ENCODE data around the gene BRIP1.

BRIP1 gene

DNA sequence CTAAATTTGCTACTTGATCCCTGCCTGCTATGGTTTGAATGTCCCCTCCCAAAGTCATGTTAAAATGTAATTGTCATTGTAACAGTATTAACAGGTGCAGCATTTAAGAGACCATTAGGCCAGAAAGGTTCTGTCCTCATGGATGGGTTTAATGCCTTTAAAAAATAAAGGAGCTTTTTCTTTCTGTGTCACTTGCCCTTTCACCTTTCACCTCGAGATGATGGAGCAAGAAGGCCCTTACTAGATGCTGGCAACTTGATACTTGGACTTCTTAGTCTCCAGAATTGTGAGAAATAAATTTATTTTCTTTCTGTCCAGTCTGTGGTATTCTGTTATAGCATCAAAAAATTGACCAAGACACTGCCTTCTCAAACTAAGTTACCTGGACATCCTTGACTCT is 98.5 kb downstream of the BRIP1 start:
- DNase-seq (ENCODE audit: extremely low read depth in 1 of 2, low read depth in 1 of 2): no peak

DNA sequence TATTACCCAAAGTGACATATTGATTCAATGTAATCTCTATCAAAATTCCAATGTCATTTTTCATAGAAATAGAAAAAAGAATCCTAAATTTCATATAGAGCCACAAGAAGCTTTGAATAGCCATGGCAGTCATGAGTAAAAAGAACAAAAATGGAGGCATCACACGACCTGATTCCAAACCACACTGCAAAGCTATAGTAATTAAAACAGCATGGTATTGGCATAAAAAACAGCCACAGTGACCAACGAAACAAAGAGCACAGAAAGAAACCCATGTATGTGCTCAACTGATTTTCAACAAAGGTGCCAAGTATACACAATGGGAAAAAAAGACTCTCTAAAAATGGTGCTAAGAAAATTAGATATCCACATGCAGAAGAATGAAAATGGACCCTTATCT is 101.5 kb downstream of the BRIP1 start:
- DNase-seq (ENCODE audit: extremely low read depth in 1 of 2, low read depth in 1 of 2): no peak

DNA sequence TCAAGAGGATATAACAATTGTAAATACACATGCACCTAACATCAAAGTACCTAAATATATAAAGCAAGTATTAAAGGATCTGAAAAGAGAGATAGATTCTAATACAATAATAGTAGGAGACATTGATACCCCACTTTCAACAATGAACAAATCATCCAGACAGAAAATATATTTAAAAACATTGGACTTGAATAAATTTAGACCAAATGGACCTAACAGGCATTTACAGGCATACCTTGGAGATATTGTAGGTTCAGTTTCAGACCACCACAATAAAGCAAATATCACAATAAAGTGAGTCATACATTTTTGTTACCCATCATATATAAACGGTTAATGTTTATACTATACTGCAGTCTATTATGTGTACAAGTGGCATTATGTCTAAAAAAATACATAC is 104.0 kb downstream of the BRIP1 start:
- no peak for DNase-seq (ENCODE audit: extremely low read depth in 1 of 2, low read depth in 1 of 2)

DNA sequence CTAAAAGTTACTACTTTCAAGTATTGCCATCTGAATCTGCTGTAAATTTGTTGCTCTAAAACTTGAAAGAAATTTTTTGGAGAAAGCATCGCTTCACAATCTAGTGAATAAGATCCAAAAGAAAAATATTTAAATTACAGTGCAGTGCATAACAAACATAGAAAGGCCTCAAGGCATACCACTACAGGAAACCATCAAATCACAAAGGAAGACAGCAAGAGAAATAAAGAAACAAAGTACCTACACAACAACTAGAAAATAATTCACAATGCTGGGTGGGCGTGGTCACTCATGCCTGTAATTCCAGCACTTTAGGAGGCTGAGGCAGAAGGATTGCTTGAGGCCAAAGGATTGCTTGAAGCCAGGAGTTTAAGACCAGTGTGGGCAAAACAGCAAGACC is 104.9 kb downstream of the BRIP1 start:
- DNase-seq (ENCODE audit: extremely low read depth in 1 of 2, low read depth in 1 of 2): no peak

DNA sequence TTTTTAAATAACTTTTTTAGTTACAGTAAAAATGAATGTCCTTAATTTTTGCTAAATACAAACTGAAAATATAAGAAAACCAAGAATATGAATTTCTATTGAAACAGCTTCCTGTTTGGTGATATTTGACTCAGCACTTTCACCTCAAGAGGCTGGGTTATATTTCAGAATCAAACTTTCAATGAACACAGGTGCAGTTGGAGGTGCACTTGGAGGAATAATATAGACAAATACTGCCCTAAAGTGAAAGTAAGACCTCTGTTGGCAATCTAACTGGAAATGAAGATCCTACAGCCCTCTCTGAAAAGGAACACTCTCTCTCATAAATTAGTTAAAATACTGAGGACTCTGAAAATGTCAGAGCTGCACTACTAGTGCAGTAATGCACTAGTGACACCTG is 106.2 kb downstream of the BRIP1 start:
- no peak for DNase-seq (ENCODE audit: extremely low read depth in 1 of 2, low read depth in 1 of 2)

DNA sequence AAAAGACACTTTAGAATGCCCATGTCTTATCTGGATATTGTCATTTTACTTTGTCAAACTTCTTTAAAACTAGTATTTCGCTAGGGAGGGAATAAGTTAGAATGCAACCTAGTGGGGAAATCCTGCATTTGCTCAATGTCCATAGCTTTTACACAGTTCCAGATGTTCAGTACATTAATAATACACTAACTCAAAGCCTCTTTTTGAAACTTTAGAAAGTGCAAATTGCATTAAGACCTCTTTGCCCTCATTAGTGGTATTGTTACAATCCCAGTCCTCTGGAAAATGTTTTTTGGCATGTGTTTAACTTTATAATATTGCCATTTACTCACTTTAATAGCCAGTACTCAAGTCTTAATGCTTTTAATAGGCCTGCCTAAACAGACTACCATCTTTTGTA is 106.8 kb downstream of the BRIP1 start:
- DNase-seq (ENCODE audit: extremely low read depth in 1 of 2, low read depth in 1 of 2): no peak

DNA sequence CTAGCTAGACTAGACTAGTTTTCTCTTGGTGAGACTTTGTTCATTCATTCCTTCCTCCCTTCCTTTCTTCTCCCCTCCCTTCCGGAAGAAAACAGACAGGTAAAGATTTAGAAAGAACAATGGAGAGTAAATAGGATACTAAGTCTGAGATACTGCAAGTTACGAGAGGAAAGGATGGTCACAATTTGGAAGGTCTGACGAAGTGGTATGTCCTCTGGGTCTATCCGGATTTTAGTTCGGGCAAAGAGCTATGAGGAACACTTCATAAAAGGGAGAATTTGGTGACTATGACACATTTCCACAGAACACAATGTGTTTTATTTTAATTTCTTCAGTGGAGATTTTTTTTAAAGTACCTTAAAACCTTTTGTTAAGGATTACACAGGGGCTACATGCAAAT is 107.7 kb downstream of the BRIP1 start:
- no peak for DNase-seq (ENCODE audit: extremely low read depth in 1 of 2, low read depth in 1 of 2)

DNA sequence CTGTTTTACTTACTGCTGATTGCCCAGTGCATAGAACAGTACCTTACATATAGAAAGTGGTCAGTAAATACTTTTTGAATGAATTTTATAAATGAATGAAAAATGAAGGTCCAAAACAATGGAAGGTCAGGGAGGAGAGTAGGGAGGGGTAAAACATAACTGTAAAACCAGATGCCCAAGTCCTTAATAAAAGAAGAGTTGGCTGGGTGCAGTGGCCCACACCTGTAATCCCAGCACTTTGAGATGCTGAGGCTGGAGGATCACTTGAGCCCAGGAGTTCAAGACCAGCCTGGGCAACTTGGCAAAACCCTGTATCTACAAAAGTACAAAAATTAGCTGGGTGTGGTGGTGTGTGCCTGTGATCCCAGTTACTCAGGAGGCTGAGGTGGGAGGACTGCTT is 108.2 kb downstream of the BRIP1 start:
- no peak for DNase-seq (ENCODE audit: extremely low read depth in 1 of 2, low read depth in 1 of 2)

DNA sequence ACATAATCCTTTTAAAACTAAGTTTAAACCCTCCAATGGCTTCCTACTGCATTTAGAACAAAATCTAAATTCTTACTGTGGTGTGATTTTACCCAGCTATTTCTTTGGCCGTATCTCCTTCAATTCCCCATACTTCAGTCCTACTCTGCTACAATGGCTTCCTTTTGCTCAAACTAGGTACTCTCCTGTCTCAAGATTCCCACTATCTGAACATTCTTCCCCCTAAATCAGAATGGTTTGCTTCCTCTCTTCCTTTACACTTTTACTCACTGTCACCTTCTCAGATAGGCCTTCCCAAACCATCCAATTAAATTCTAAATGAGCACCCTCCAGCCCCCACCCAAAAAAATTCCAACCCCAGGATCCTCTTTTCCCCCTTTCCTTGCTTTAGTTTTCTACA is 109.2 kb downstream of the BRIP1 start:
- no peak for DNase-seq (ENCODE audit: extremely low read depth in 1 of 2, low read depth in 1 of 2)

DNA sequence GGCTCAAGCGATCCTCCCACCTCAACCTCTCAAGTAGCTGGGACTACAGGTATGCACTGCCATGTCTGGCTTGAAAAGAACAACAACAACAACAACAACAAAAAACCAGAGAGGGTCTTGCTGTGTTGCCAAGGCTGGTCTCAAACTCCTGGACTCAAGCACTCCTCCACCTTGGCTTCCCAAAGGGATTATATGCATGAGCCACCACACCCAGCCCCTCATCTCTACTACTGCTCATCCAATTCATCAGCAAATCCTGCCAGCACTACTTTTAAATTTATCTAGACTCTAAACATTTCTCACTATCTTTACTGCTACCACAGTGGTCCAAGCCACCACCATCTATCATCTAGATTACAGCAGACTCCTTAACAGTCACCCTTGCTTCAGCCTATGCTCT is 109.6 kb downstream of the BRIP1 start:
- no peak for DNase-seq (ENCODE audit: extremely low read depth in 1 of 2, low read depth in 1 of 2)

DNA sequence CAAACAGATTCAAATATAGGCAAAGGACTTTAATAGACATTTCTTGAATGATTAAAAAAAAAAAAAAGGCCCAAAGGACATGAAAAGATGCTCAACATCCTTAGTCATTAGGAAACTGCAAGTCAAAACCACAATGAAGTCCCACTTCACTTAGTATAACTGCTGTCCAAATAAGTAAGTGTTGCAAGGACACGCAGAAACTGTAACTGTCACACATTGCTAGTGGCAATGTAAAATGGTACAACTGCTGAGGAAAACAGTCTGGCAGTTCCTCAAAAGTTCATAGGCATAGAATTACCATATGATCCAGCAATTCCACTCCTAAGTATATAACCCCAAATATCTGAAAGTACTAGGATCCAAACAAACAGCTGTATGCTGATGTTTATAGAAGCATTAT is 112.7 kb downstream of the BRIP1 start:
- DNase-seq (ENCODE audit: extremely low read depth in 1 of 2, low read depth in 1 of 2): no peak

DNA sequence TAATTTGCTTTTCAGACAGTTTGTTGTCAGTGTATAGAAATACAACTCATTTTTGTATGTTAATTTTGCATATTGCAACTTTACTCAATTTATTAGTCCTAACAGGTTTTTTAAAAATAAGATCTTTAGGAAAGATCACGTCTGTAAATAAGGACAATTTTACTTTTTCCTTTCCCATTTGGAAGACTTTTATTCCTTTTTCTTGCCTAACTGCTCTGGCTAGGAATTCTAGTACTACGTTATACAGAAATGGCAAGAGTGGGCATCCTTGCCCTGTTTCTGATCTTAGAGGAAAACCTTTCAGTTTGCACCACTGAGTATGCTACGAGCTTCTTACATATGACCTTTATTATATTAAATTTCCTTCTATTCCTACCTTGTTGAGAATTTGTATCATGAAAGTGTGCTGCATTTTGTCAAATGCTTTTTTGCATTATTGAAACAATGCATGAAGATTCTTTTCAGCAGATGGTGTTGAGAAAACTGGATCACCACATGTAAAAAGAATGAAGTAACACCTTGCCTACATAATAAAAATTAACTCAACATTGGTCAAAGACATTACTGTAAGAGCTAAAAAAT is 113.4 kb downstream of the BRIP1 start:
- DNase-seq (ENCODE audit: extremely low read depth in 1 of 2, low read depth in 1 of 2): no peak

DNA sequence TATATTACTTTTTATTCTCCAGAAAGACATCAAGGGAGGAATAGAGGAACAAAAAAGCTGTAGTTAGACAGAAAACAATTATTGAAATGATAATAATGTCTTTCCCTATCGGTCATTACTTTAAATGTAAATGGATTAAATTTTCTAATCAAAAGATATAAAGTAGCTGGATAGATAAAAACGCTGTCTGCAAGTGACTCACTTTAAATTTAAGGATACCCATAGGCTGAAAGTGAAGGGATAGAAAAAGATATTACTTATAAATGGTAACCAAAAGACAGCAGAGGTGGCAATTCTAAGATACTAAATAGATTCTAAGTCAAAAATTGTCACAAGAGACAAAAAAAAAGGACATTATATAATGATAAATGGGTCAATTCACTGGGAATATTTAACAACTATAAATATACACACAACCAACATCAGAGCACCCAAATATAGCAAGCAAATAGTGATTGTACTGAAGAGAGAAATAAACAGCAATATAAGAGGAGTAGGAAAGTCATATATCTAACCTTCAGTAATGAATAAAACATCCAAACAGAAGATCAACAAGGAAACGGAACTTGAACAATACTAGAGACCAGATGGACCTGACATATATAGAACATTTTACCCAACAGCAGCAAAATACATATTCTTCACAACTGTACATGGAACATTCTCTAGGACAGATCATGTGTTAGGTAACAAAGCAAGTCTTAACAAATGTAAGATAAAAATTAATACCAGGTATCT is 116.9 kb downstream of the BRIP1 start:
- DNase-seq (ENCODE audit: extremely low read depth in 1 of 2, low read depth in 1 of 2): no peak

DNA sequence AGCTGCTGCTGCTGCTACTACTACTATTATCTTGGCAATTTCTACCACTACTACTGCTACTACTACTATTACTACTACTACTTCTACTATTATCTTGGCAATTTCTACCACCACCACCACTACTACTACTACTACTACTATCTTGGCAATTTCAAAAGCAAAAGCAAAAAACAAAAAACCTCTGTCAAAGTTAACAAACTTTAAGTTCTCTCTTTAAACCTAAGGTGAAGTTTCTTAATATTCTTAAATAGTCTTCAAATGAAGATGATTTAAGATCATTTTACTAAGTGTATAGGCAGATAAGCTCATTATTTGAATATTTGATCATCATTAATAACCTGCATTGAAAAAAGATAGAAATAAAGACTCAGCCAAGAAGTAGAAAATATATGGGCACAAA is 118.5 kb downstream of the BRIP1 start:
- DNase-seq (ENCODE audit: extremely low read depth in 1 of 2, low read depth in 1 of 2): no peak

DNA sequence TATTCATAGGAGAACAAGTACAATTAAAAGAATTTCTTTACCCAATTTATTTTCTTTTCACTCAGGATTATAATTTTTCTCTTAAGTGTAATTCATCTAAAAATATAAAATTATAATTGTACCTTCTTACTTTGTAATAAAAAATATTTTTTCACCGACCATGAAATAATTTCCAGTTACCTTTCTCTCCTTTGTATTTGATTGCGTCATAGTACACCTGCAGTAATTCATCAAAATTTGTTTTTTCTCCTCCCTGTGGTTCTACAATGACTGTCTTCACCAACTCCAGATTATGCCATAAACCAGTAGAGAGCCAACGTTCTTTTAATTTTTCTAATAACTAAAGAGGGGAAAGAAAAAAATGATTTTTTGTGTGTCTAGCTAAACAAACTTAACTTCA is 119.1 kb downstream of the BRIP1 start:
- no peak for DNase-seq (ENCODE audit: extremely low read depth in 1 of 2, low read depth in 1 of 2)

DNA sequence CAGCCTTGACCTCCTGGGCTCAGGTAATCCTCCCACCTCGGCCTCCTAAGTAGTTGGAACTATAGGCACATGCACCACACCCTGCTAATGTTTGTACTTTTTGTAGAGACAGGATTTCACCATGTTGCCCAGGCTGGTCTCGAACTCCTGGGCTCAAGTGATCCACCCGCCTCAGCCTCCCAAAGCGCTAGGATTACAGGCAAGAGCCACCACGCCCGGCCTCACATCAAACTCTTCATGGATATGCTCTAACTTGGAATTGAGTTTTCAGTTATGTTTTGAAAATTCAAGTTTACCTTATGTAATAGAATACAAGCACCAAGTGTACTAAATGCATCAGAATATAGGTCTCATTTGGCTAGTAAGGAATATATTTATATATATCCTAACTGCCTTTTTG is 119.6 kb downstream of the BRIP1 start:
- DNase-seq (ENCODE audit: extremely low read depth in 1 of 2, low read depth in 1 of 2): no peak

DNA sequence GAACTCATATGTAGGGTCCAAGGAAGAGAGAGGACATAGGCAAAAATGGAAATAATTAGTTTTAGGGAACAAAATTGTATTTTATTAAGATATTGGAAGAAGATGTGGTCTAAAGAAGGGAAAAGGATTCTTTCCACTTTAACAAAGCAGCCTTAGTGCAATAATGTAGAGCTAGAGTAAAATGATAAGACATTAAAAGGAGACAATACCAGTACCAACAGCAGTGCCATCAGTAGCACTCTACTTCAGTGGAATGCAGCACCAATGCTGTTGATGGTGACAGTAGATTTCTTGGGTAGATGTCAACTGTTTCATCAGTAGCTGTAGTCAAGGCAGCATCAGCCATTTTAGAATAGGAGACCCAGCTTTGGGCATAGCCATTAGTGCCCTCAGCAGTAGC is 124.3 kb downstream of the BRIP1 start:
- no peak for DNase-seq (ENCODE audit: extremely low read depth in 1 of 2, low read depth in 1 of 2)

DNA sequence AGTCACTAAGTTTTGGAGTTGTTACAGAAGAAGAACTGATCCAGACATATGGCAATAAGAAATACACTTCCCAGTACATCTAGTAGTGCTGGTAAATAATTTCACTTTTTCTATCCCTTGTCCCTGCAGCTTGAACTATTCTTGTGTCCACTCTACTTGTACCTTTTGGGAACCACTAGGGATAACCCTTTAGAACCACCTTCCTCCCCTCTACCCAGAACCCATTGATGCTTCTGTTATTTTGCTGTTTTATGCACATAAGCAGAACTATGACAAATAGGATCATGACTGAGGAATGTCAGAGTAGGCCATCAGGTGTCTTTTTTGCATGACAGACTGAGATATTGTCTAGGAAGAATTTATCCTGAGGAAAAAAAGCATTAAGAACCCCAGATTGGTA is 125.1 kb downstream of the BRIP1 start:
- DNase-seq (ENCODE audit: extremely low read depth in 1 of 2, low read depth in 1 of 2): no peak

DNA sequence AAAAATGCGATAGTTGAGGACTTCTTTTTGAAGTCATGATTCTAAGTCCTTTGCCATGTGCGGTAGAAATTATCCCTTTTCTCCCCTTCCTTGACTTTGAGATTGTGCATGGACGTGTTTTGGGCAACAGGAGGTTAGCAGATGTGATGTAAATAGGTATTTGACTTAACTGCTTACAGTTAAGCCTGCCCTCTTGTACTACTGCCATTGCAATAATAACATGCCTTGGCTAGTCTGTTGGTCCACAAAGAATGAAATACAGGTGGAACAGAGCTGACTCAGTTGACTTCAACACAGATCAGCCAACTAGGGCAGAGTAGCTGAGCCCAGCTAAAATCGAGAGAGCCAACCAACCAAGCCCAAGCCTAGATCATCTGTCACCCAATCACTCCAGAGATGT is 125.5 kb downstream of the BRIP1 start:
- DNase-seq (ENCODE audit: extremely low read depth in 1 of 2, low read depth in 1 of 2): no peak

DNA sequence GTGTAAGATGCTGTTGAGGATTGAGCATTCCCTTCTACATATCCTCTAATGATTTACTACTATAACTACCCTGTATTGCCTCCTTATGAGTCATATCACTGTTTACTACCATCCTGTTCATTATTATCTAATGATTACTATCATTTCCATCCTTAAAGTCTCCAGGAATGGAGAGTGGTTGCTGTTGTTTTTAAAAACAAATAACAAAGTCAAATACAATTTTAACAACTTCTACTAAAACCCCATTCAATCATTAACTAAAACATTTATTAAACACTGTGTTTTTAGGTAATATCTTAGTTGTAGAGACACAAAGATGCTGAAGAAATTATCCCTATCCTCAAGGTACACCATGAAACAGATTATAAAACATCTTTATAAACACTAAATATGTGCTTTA is 126.9 kb downstream of the BRIP1 start:
- DNase-seq (ENCODE audit: extremely low read depth in 1 of 2, low read depth in 1 of 2): no peak

DNA sequence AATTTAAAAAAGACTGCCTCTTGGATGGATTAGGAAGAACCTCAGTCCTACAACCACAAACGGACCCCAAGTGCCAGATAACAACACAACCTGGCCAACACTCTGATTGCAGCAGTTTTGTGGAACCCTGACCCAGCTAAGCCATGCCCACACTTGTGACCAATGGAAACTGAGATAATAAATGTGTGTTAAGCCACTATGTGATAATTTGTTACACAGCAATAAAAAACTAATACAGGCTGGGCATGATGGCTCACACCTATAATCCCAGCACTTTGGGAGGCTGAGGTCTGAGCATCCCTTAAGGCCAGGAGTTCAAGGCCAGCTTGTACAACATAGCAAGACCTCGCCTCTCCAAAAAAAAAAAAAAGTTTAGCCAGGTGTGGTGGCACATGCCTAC is 127.5 kb downstream of the BRIP1 start:
- DNase-seq (ENCODE audit: extremely low read depth in 1 of 2, low read depth in 1 of 2): no peak

DNA sequence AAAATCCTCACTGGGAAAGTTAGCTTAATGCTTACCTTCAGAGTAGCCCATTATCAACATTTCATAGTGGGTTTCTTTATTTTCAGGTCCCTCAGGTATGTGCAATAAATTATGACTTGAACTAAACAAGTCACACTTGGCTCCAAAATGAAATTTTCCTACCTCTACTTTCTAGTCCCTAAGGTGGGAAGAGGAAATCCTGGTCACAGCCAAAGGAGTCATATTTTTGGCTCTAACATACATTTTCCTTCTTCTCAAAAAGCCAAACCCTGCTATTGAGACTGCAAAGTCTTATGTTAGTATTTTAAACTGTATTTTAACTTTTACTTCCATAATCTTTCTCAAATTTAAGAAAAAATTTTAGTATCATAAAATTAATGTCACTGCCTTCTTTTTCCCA is 128.9 kb downstream of the BRIP1 start:
- DNase-seq (ENCODE audit: extremely low read depth in 1 of 2, low read depth in 1 of 2): no peak

DNA sequence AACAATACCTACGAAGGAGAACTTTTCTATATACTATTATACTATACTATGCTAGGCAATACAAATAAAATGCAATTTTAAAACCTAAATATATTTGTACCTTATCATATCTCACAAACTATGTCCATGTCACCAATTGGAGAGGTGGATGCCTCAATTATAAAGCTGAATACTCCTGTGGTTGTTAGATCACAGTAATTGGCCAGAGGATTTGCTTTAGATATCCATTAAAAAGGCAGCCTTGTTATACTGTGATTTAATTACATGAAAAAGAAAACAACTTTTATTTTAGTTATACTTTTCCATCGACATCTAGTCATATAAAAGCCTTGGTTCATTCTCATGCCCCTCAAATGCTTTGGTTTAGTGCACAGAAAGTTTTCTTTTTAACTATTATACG is 129.3 kb downstream of the BRIP1 start:
- no peak for DNase-seq (ENCODE audit: extremely low read depth in 1 of 2, low read depth in 1 of 2)

All from activated CD8-positive, alpha-beta memory T cell treated with anti-CD3 and anti-CD28 coated beads for 1 hour (primary cell).